Stomach (tissue), 4 donors: Measurements from ENCODE around the gene ACSF3.

Source experiments
- EP300 ChIP-seq: sonication (generic); formaldehyde crosslinking; IDR thresholded peaks from one replicate; pipeline ENCODE4 v1.6.1; 2017; ENCODE audit warnings: antibody characterized with exemption
- POLR2A ChIP-seq, 4 donors: fragments of 450-650 bp; IDR thresholded peaks; one replicate each; pipeline ENCODE4 v1.6.1; 2016; ENCODE audit warnings: antibody characterized with exemption in 4 of 4, control low read depth in 2 of 4, mild to moderate bottlenecking in 1 of 4, moderate library complexity in 1 of 4
- POLR2AphosphoS5 ChIP-seq, 3 donors: sonication (generic); formaldehyde crosslinking; IDR thresholded peaks; one replicate each; pipeline ENCODE4 v1.6.1; 2016; ENCODE audit warnings: antibody characterized with exemption in 3 of 3
- TF ChIP-seq, protein P1 (sequence below), 7 experiments: fragments of 450-650 bp in 4 of 7; fragments of 200-600 bp in 3 of 7; sonication (generic) in 3 of 7; IDR thresholded peaks; one replicate each; pipeline ENCODE4 v1.5.1; 2016 to 2019; ENCODE audit warnings: antibody characterized with exemption in 7 of 7, control low read depth in 2 of 7, mild to moderate bottlenecking in 1 of 7

DNA sequence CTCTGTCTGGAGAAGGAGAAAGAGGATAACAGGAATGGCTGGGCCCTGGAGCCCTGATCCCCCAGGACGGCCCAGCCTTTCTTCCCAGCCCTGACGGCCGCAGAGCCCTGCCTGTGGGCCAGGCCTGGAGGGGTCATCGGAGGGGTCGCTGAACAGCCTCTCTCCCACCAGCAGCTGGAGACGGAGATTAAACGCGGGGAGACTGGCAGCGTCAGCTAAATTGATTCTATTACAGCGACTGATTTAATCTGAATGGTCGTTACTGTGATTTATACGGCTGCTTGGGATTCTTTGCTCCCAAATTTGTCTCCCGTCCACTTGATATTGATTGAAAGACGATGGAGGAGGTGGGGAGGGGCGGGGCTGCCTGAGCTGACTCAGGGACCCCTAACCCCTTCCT lies 70.8 kb downstream of the ACSF3 start:
- TF ChIP-seq, protein P1, sequence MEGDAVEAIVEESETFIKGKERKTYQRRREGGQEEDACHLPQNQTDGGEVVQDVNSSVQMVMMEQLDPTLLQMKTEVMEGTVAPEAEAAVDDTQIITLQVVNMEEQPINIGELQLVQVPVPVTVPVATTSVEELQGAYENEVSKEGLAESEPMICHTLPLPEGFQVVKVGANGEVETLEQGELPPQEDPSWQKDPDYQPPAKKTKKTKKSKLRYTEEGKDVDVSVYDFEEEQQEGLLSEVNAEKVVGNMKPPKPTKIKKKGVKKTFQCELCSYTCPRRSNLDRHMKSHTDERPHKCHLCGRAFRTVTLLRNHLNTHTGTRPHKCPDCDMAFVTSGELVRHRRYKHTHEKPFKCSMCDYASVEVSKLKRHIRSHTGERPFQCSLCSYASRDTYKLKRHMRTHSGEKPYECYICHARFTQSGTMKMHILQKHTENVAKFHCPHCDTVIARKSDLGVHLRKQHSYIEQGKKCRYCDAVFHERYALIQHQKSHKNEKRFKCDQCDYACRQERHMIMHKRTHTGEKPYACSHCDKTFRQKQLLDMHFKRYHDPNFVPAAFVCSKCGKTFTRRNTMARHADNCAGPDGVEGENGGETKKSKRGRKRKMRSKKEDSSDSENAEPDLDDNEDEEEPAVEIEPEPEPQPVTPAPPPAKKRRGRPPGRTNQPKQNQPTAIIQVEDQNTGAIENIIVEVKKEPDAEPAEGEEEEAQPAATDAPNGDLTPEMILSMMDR (IDR thresholded peaks at IDR 0.05), result no peak
- no peak for TF ChIP-seq POLR2A (IDR thresholded peaks at IDR 0.05)
- TF ChIP-seq EP300, result no peak
- TF ChIP-seq POLR2AphosphoS5 (IDR thresholded peaks at IDR 0.05), result no peak
